HG03442 (cell line): ENCODE data around the gene MCOLN1.

Experiments used
- ATAC-seq: cut with Tn5 transposase; IDR thresholded peaks from one replicate; pipeline ENCODE4 v1.9.1; 2021; ENCODE audit warnings: mild to moderate bottlenecking, moderate library complexity; ENCODE audit not compliant: unreplicated experiment

MCOLN1 gene

DNA sequence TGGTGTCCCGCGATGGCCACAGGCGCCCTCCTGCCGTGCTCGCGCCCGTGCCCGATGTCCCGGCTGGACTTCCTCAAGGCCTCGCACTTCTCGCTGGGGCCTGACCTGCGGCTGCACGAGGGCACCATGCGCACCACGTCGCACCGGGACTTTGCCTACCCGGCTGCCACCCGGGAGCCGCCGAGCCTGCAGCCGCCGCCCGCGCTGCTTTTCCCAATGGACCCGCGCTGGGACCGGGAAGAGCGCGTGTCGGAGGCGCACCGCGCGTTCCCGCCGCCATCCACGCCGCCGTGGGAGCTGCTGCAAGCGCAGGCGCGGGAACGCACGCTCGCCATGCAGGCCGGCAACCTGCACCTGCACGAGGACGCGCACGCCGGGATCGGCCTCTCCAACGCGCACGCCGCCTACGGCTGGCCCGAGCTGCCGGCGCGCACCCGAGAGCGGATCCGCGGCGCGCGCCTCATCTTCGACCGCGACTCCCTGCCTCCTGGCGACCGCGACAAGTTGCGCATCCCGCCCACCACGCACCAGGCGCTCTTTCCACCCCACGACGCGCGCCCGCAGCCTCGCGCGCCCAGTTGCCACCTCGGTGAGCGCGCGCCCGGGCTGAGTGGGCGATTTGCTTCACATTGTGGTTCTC is 21.5 kb upstream of the MCOLN1 start:
- ATAC-seq = no peak

GRCh38 chr19:7502552-7502951 is 19.9 kb upstream of the MCOLN1 start:
- no peak for ATAC-seq

DNA sequence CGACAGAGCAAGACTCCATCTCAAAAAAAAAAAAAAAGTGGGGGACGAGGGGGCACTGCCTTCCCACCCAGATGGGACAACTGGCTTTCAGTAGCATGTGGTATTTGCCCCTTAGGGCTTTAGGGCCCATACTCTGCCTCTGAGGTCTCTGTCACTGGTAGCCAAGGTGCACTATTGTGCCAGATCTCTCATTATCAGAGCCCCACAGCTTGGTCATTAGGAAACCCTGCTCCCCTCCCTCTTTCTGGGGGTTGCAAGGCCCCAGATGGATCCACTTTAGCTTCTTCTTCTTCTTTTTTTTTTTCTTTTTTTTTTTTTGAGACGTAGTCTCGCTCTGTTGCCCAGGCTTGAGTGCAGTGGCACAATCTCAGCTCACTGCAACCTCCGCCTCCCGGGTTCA is 17.7 kb upstream of the MCOLN1 start:
- no peak for ATAC-seq

DNA sequence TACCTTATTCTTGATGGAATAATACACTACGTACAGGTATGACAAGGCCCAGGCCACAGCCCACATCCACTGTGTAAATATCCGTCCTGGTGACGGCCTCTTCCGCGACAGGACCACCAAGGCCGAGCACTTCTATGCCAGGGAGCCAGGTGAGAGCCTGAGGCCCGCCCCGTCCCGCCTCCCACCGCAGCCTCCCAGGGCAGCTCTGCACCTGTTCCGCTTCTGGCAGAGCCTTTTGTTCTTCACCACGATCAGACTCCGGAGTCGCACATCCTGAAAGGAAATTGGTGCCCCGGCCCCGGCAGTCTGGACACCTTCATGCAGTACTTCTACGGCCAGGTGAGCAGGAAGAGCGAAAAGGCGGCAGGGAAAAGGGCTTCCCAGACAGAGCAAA is 17.1 kb upstream of the MCOLN1 start:
- no peak for ATAC-seq

GRCh38 chr19:7505682-7506384 is 16.6 kb upstream of the MCOLN1 start:
- no peak for ATAC-seq

GRCh38 chr19:7506385-7507328 is 15.8 kb upstream of the MCOLN1 start:
- ATAC-seq = no peak

- ATAC-seq = no peak
Measured at GRCh38 chr19:7507884-7508283, 14.5 kb upstream of the MCOLN1 start.

DNA sequence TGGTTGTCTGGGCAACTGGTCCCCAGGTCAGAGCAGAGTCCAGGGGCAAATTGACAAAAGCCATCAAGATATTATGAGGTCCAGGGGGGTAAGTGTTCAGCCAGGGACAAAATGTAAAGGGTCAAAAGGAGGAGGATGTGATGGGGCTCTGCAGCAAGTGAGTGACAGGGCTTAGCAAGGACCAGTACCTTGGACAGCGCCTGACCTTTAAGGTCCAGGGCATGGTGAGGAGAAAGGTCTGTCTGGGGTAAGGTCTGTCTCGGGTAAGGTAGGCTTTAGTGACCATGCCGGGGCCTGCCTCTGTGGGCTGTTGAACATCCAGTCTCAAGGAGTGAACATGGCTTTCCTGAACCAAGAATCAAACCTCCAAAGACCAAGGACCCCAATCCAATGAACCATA is 12.8 kb upstream of the MCOLN1 start:
- no peak for ATAC-seq

DNA sequence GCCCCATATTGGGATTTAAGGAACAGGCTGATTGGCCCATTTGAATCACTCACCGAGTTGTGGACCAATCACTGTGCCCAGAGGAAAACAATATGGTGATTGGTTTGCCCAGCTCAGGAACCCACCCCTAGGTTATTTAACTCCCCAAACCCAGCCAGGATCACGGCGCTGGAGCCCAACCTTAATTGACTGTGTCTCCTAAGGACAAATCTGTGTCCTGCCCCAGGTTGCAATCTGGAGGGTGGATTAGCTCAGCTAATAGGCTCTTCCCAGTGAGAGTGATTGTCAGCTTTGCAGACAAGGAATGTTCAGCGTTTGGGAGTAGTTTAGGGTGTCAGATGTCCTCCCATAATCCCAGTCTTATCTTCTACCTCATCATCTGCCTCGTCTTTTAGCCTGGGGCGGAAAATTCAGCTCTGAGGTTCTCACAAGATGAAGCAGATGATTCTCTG is 10.0 kb upstream of the MCOLN1 start:
- ATAC-seq = no peak

GRCh38 chr19:7513809-7514642 is 8.4 kb upstream of the MCOLN1 start:
- ATAC-seq = no peak

- ATAC-seq = no peak
Measured at GRCh38 chr19:7515110-7515644, 7.2 kb upstream of the MCOLN1 start.

DNA sequence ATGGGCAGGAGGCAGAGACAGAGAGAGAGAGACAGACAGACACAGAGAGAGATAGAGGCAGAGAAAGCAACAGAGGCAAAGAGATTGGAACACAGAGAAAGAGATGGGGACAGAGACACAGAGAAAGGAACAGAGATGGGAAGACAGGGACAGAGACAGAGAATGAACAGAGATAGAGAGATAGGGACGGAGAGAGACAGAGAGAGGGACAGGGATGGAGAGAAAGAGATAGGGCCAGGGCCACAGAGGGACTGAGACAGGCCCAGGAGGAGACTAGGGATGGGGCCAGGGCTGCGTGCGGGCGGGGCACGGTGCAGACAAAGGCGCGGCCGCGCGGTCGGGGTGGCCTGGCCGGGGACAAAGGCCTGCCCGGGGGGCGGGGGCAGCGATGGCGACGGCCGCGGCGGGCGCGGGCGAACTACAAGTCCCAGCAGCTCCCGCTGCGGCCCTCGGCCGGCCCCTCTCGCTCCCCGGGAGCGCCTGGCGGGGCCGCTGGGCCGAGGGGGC is 6.7 kb upstream of the MCOLN1 start, which contains the start of gene ZNF358:
Gene ZNF358, plus strand, starts transcription at position 459 of the 507 bp plus-strand sequence. CDS start 3,140 bp downstream, outside the sequence.
- no peak for ATAC-seq

- ATAC-seq = no peak
Measured at GRCh38 chr19:7516333-7516732, 6.1 kb upstream of the MCOLN1 start.

- ATAC-seq = no peak
Measured at GRCh38 chr19:7516878-7517277, 5.5 kb upstream of the MCOLN1 start.

DNA sequence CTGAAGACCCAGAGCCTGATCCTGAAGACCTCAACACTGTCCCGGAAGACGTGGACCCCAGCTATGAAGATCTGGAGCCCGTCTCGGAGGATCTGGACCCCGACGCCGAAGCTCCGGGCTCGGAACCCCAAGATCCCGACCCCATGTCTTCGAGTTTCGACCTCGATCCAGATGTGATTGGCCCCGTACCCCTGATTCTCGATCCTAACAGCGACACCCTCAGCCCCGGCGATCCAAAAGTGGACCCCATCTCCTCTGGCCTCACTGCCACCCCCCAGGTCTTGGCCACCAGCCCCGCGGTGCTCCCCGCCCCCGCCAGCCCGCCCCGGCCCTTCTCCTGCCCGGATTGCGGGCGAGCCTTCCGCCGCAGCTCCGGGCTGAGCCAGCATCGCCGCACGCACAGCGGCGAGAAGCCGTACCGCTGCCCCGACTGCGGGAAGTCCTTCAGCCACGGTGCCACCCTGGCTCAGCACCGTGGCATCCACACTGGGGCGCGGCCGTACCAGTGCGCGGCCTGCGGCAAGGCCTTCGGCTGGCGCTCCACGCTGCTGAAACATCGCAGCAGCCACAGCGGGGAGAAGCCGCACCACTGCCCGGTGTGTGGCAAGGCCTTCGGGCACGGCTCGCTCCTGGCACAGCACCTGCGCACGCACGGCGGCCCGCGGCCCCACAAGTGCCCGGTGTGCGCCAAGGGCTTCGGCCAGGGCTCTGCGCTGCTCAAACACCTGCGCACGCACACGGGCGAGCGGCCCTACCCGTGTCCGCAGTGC is 2.9 kb upstream of the MCOLN1 start:
- no peak for ATAC-seq

DNA sequence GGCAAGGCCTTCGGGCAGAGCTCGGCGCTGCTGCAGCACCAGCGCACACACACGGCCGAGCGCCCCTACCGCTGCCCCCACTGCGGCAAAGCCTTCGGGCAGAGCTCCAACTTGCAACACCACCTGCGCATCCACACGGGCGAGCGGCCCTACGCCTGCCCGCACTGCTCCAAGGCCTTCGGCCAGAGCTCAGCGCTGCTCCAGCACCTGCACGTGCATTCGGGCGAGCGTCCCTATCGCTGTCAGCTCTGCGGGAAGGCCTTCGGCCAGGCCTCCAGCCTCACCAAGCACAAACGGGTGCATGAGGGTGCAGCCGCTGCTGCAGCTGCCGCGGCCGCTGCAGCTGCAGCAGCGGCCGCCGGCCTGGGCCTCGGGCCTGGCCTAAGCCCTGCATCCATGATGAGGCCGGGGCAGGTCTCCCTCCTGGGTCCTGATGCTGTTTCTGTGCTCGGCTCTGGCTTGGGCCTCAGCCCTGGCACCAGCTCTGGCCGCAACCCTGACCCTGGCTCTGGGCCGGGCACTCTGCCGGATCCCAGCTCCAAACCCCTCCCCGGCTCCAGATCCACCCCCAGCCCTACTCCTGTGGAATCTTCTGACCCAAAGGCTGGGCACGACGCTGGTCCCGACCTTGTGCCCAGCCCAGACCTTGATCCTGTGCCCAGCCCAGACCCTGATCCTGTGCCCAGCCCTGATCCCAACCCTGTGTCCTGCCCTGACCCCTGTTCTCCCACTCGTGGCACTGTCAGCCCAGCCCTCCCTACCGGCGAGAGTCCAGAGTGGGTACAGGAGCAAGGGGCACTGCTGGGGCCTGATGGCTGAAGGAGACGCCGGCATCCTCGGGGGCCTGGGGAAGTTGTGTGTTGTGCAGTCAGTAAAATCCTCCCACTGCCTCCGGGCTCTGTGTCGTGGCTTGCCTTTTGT is 2.0 kb upstream of the MCOLN1 start:
- ATAC-seq = no peak

- ATAC-seq = no peak
Measured at GRCh38 chr19:7521551-7522071, 813 bp upstream of the MCOLN1 start.
